OCI-LY1 (cell line): ENCODE results near the gene FBXO9.

Source experiments
- H2AFZ ChIP-seq: fragments of 200-600 bp; sonication (generic), shearing (Covaris generic); 2 replicates; pipeline ENCODE4 v1.6.0; 2014; ENCODE audit warnings: antibody characterized with exemption, mild to moderate bottlenecking, low read length
- H3F3A ChIP-seq: fragments of 200-600 bp; sonication (generic), shearing (Covaris generic); 2 replicates; pipeline ENCODE4 v1.6.0; 2014; ENCODE audit warnings: mild to moderate bottlenecking, antibody characterized with exemption, low read length, moderate library complexity; ENCODE audit not compliant: insufficient read depth
- H3K27ac ChIP-seq: fragments of 200-600 bp; sonication (generic); 2 replicates; pipeline ENCODE4 v1.5.1; 2014; ENCODE audit warnings: low read length, mixed run types, mild to moderate bottlenecking, low read depth; ENCODE audit not compliant: poor library complexity, severe bottlenecking
- H3K27me3 ChIP-seq: fragments of 200-600 bp; sonication (generic); 2 replicates; pipeline ENCODE4 v1.6.0; 2014; ENCODE audit warnings: antibody characterized with exemption, mild to moderate bottlenecking, low read length, moderate library complexity; ENCODE audit not compliant: insufficient read depth
- H3K36me3 ChIP-seq: fragments of 200-600 bp; sonication (generic); 2 replicates; pipeline ENCODE4 v1.6.1; 2014; ENCODE audit warnings: mild to moderate bottlenecking, antibody characterized with exemption, low read length, moderate library complexity, mixed read lengths; ENCODE audit not compliant: insufficient read depth
- H3K4me1 ChIP-seq: fragments of 200-600 bp; sonication (generic); 2 replicates; pipeline ENCODE4 v1.5.1; 2014; ENCODE audit warnings: mild to moderate bottlenecking, low read length, moderate library complexity; ENCODE audit not compliant: insufficient read depth, severe bottlenecking
- H3K4me2 ChIP-seq: fragments of 200-600 bp; sonication (generic), shearing (Covaris generic); 2 replicates; pipeline ENCODE4 v1.6.1; 2014; ENCODE audit warnings: low read length
- H3K4me3 ChIP-seq: fragments of 200-600 bp; sonication (generic); 2 replicates; pipeline ENCODE4 v1.5.1; 2014; ENCODE audit warnings: low read length, low read depth, mild to moderate bottlenecking, mixed read lengths; ENCODE audit not compliant: poor library complexity, severe bottlenecking
- H3K79me2 ChIP-seq: fragments of 200-600 bp; shearing (Covaris generic); 2 replicates; pipeline ENCODE4 v1.6.1; 2016; ENCODE audit warnings: mixed run types, low read length, mixed read lengths; ENCODE audit not compliant: insufficient read depth
- H3K9ac ChIP-seq: fragments of 200-600 bp; sonication (generic), shearing (Covaris generic); 2 replicates; pipeline ENCODE4 v1.6.1; 2014; ENCODE audit warnings: mild to moderate bottlenecking, low read length, mixed read lengths
- H3K9me2 ChIP-seq: fragments of 200-600 bp; sonication (generic), shearing (Covaris generic); 2 replicates; pipeline ENCODE4 v1.6.1; 2014; ENCODE audit warnings: low read depth, mild to moderate bottlenecking, low read length, mixed read lengths
- H3K9me3 ChIP-seq: fragments of 200-600 bp; shearing (Covaris generic); 2 replicates; pipeline ENCODE4 v1.6.1; 2014; ENCODE audit warnings: low read length, mixed read lengths
- H4K20me1 ChIP-seq: fragments of 200-600 bp; sonication (generic), shearing (Covaris generic); 2 replicates; pipeline ENCODE4 v1.6.0; 2016; ENCODE audit warnings: mild to moderate bottlenecking, low read length; ENCODE audit not compliant: insufficient read depth
- EZH2 ChIP-seq: fragments of 200-600 bp; sonication (generic), shearing (Covaris generic); IDR thresholded peaks from 2 replicates; pipeline ENCODE4 v1.8.0; 2017; ENCODE audit warnings: borderline replicate concordance, mixed run types, mild to moderate bottlenecking, antibody characterized with exemption, low read length, moderate library complexity, mixed read lengths
- TF ChIP-seq, protein P1 (sequence below): fragments of 200-600 bp; sonication (generic), shearing (Covaris generic); IDR thresholded peaks from 2 replicates; pipeline ENCODE4 v1.5.1; 2017; ENCODE audit warnings: mild to moderate bottlenecking, antibody characterized with exemption, low read length, moderate library complexity, mixed read lengths

FBXO9 gene

DNA sequence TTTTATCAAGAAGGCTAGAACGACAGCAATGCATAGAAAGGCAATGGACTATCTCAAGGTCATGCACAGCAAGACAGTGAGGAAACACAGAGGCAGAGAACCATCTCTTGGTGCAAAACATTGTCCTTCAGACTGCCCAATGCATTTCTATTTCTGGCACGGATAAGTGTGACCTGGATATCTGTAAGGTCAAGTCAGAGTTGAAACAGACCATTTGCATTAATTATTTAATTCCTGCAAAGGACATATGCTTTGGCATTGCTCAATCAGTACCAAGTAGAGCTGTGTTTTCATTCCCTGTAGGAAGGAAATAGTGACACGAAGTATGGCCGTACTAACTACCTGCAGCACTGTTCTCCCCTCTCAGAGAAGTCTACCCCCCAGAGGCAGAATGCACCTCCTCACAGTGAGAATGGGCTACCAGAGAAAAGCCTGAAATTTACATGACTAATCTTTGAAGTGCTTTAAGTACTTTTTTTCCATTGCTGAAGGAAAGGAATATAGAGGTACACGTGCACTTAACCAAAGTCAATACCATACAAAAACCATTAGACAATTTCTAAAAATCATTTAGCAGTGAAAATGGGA lies 38.0 kb upstream of the FBXO9 start:
- Histone ChIP-seq H3K36me3 (no peaks in the 10 kb centered on the region), H3K27ac (no peak overlapping the region), H3K9me3 (no peaks in the 10 kb centered on the region), H3K9ac (no peak overlapping the region), H3K4me2 (no peak overlapping the region), H3K4me1 (no peaks in the 10 kb centered on the region), H3K27me3 (no peaks in the 10 kb centered on the region; the same call in 1 of the 2 replicates), H3K9me2 (no peaks in the 10 kb centered on the region), H4K20me1 (no peaks in the 10 kb centered on the region), H2AFZ (no peak overlapping the region), H3K4me3 (no peak overlapping the region), H3F3A (no peaks in the 10 kb centered on the region), H3K79me2 (no peaks in the 10 kb centered on the region)
- no peak for TF ChIP-seq EZH2
- TF ChIP-seq, protein P1, sequence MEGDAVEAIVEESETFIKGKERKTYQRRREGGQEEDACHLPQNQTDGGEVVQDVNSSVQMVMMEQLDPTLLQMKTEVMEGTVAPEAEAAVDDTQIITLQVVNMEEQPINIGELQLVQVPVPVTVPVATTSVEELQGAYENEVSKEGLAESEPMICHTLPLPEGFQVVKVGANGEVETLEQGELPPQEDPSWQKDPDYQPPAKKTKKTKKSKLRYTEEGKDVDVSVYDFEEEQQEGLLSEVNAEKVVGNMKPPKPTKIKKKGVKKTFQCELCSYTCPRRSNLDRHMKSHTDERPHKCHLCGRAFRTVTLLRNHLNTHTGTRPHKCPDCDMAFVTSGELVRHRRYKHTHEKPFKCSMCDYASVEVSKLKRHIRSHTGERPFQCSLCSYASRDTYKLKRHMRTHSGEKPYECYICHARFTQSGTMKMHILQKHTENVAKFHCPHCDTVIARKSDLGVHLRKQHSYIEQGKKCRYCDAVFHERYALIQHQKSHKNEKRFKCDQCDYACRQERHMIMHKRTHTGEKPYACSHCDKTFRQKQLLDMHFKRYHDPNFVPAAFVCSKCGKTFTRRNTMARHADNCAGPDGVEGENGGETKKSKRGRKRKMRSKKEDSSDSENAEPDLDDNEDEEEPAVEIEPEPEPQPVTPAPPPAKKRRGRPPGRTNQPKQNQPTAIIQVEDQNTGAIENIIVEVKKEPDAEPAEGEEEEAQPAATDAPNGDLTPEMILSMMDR: no peak

GRCh38 chr6:53028467-53028866 lies 36.7 kb upstream of the FBXO9 start:
- no peaks in the 10 kb centered on the region for H3K36me3 ChIP-seq
- no peak overlapping the region for H2AFZ ChIP-seq
- no peak overlapping the region for H3K9ac ChIP-seq
- TF ChIP-seq EZH2: no peak
- TF ChIP-seq, protein P1: no peak
- H3K4me3 ChIP-seq: no peak overlapping the region
- no peaks in the 10 kb centered on the region; the same call in 1 of the 2 replicates for H3K27me3 ChIP-seq
- H3K9me2 ChIP-seq: no peaks in the 10 kb centered on the region
- H3K4me1 ChIP-seq: no peaks in the 10 kb centered on the region
- H3K27ac ChIP-seq: no peak overlapping the region
- H4K20me1 ChIP-seq: no peaks in the 10 kb centered on the region
- no peak overlapping the region for H3K4me2 ChIP-seq
- no peaks in the 10 kb centered on the region for H3K79me2 ChIP-seq
- H3K9me3 ChIP-seq: no peaks in the 10 kb centered on the region
- no peaks in the 10 kb centered on the region for H3F3A ChIP-seq

GRCh38 chr6:53029257-53029656 lies 35.9 kb upstream of the FBXO9 start:
- Histone ChIP-seq H3K4me3 (no peak overlapping the region), H3K4me2 (no peak overlapping the region), H3K79me2 (no peaks in the 10 kb centered on the region), H3K9me3 (no peaks in the 10 kb centered on the region), H3K27ac (no peak overlapping the region), H3K36me3 (no peaks in the 10 kb centered on the region), H2AFZ (no peak overlapping the region), H3K9ac (no peak overlapping the region), H4K20me1 (no peaks in the 10 kb centered on the region), H3K4me1 (no peaks in the 10 kb centered on the region), H3F3A (no peaks in the 10 kb centered on the region), H3K9me2 (no peaks in the 10 kb centered on the region), H3K27me3 (no peaks in the 10 kb centered on the region; the same call in 1 of the 2 replicates)
- TF ChIP-seq, protein P1: no peak
- no peak for TF ChIP-seq EZH2
